ENCODE measurements around the gene SAA2. TPM values are rescaled to one million over a fixed set of nuclear protein-coding genes. Genes with fewer than 3 reads are reported as not detected.
"Not testable (repeated sequence)": the region's sequence is repeated elsewhere in the genome, so short reads cannot be mapped to it uniquely, and the experiment has no call there.

The SAA2 gene
- total RNA-seq, 6 experiments from 2014 or later, result 3,864 to 26,600 (median 17,359) TPM

GRCh38 chr11:18271206-18271605, 22.7 kb upstream of the SAA2 start:
- no peak overlapping the region for H3K27ac ChIP-seq
- H3K36me3 ChIP-seq, result no peaks in the 10 kb centered on the region
- H3K4me1 ChIP-seq, result peaks cover 0 to 3% (median 0%) of the 10 kb centered on the region in 4 donors
- no peaks in the 10 kb centered on the region for H3K9me3 ChIP-seq
- ATAC-seq (peak in 2 of 4 donors; percentile 1 to 19), DNase-seq (no peak)
- WGBS (ENCODE audit: insufficient coverage, low coverage, low lambda C conversion rate, missing lambda C conversion rate), result 66% methylated on average over 4 of the region's 4 CpGs
- no peak for TF ChIP-seq CTCF (IDR thresholded peaks at IDR 0.05)
- TF ChIP-seq POLR2A (IDR thresholded peaks at IDR 0.05), result no peak
- intact Hi-C loops (cut with DNase I), result no loop called here
- H3K4me3 ChIP-seq, result no peak overlapping the region
- no peaks in the 10 kb centered on the region for H3K27me3 ChIP-seq

GRCh38 chr11:18270102-18270501, 21.6 kb upstream of the SAA2 start:
- intact Hi-C loops (cut with DNase I), result no loop called here
- Histone ChIP-seq H3K9me3 (no peaks in the 10 kb centered on the region), H3K4me3 (no peak overlapping the region), H3K36me3 (no peaks in the 10 kb centered on the region), H3K4me1 (peaks cover 0 to 13% (median 4%) of the 10 kb centered on the region in 4 donors), H3K27ac (no peak overlapping the region), H3K27me3 (no peaks in the 10 kb centered on the region)
- TF ChIP-seq CTCF (IDR thresholded peaks at IDR 0.05) (peak in 3 of 4 donors; percentile 14 to 41 (median 32)), POLR2A (IDR thresholded peaks at IDR 0.05) (peak; percentile 22)
- peak; percentile 6 to 47 (median 38) for ATAC-seq
- 40% methylated on average over 2 of the region's 4 CpGs for WGBS (ENCODE audit: insufficient coverage, low coverage, low lambda C conversion rate, missing lambda C conversion rate)
- DNase-seq, result peak in 1 of 3 donors; percentile 59

GRCh38 chr11:18269252-18269651, 20.8 kb upstream of the SAA2 start:
- H3K9me3 ChIP-seq; intact Hi-C loops (cut with DNase I); H3K36me3 ChIP-seq; H3K27me3 ChIP-seq; H3K4me3 ChIP-seq; H3K27ac ChIP-seq: not testable (repeated sequence)
- DNase-seq (peak in 1 of 3 donors; percentile 46), ATAC-seq (peak in 2 of 4 donors; percentile 16 to 23)
- WGBS (ENCODE audit: insufficient coverage, low coverage, low lambda C conversion rate, missing lambda C conversion rate), result no CpG with 5 or more reads among the region's 5 CpGs
- peaks cover 0 to 13% (median 5%) of the 10 kb centered on the region in 4 donors for H3K4me1 ChIP-seq

GRCh38 chr11:18267335-18268133, 19.1 kb upstream of the SAA2 start:
- ATAC-seq, result peak; percentile 7 to 60 (median 44)
- H3K9me3 ChIP-seq; intact Hi-C loops (cut with DNase I); H3K27me3 ChIP-seq; H3K27ac ChIP-seq; H3K4me3 ChIP-seq; H3K36me3 ChIP-seq; DNase-seq: not testable (repeated sequence)
- 24% methylated on average over 2 of the region's 10 CpGs for WGBS (ENCODE audit: insufficient coverage, low coverage, low lambda C conversion rate, missing lambda C conversion rate)
- H3K4me1 ChIP-seq, result peaks cover 0 to 31% (median 7%) of the 10 kb centered on the region in 4 donors

- Histone ChIP-seq H3K27me3 (no peaks in the 10 kb centered on the region), H3K4me3 (no peak within 1 kb of the TSS), H3K4me1 (peaks cover 0 to 46% (median 12%) of the 10 kb centered on the region in 4 donors), H3K9me3 (no peaks in the 10 kb centered on the region), H3K27ac (peak within 1 kb of the TSS; percentile 6 to 52 (median 26)), H3K36me3 (no peaks in the 10 kb centered on the region)
- WGBS (ENCODE audit: insufficient coverage, low coverage, low lambda C conversion rate, missing lambda C conversion rate), result 41% methylated on average over 4 of the region's 8 CpGs
- TF ChIP-seq POLR2A (IDR thresholded peaks at IDR 0.05), result no peak
- TF ChIP-seq CTCF (IDR thresholded peaks at IDR 0.05), result no peak
- ATAC-seq, result peak; percentile 6 to 50 (median 38)
- intact Hi-C loops (cut with DNase I), result no loop called here
- peak; percentile 56 to 64 (median 56) for DNase-seq
Measured at GRCh38 chr11:18265949-18266348, 17.5 kb upstream of the SAA2 start, which contains the start of gene SAA1. TSS of gene SAA1 (plus strand) at chr11:18266264. CDS start at chr11:18266888, 624 bp downstream.
